Effector memory CD8-positive, alpha-beta T cell (primary cell): ENCODE results near the gene PPP1R15B.

Experiments used
- ATAC-seq: fragments of 150-1000 bp; cut with Tn5 transposase; replicated peaks from 2 replicates; pipeline ENCODE4 v1.10.0; 2021; ENCODE audit warnings: mild to moderate bottlenecking, moderate library complexity
- DNase-seq, 3 experiments: peaks; one replicate each; pipeline ENCODE4 v3.0.0; 2021
- H3K27ac Mint-ChIP-seq, 2 donors: one replicate each; pipeline ENCODE4 v1.8.0; 2022; ENCODE audit warnings: mild to moderate bottlenecking in 2 of 2, mixed read lengths in 2 of 2, moderate library complexity in 2 of 2
- H3K27me3 Mint-ChIP-seq, 2 donors: one replicate each; pipeline ENCODE4 v1.8.0; 2022; ENCODE audit warnings: mixed read lengths in 2 of 2
- H3K36me3 Mint-ChIP-seq: one replicate; pipeline ENCODE4 v1.8.0; 2022; ENCODE audit warnings: mild to moderate bottlenecking, moderate library complexity, mixed read lengths; ENCODE audit not compliant: insufficient read depth
- H3K4me1 Mint-ChIP-seq, 2 donors: one replicate each; pipeline ENCODE4 v1.8.0; 2022; ENCODE audit warnings: low read depth in 2 of 2, mixed read lengths in 2 of 2
- H3K4me3 Mint-ChIP-seq, 2 donors: one replicate each; pipeline ENCODE4 v1.8.0; 2022; ENCODE audit warnings: mild to moderate bottlenecking in 2 of 2, mixed read lengths in 2 of 2, moderate library complexity in 2 of 2
- H3K9me3 Mint-ChIP-seq, 2 donors: one replicate each; pipeline ENCODE4 v1.8.0; 2022; ENCODE audit warnings: mixed read lengths in 2 of 2

Gene PPP1R15B

GRCh38 chr1:204421441-204421840 is 9.8 kb upstream of the PPP1R15B start:
- ATAC-seq (no peak), DNase-seq (no peak)
- H3K4me1 Mint-ChIP-seq = peaks cover 11 to 12% of the 10 kb centered on the region in 2 donors
- H3K36me3 Mint-ChIP-seq = peaks cover 15% of the 10 kb centered on the region
- no peaks in the 10 kb centered on the region for H3K27me3 Mint-ChIP-seq
- no peak overlapping the region for H3K27ac Mint-ChIP-seq
- no peak overlapping the region for H3K4me3 Mint-ChIP-seq
- no peaks in the 10 kb centered on the region for H3K9me3 Mint-ChIP-seq

DNA sequence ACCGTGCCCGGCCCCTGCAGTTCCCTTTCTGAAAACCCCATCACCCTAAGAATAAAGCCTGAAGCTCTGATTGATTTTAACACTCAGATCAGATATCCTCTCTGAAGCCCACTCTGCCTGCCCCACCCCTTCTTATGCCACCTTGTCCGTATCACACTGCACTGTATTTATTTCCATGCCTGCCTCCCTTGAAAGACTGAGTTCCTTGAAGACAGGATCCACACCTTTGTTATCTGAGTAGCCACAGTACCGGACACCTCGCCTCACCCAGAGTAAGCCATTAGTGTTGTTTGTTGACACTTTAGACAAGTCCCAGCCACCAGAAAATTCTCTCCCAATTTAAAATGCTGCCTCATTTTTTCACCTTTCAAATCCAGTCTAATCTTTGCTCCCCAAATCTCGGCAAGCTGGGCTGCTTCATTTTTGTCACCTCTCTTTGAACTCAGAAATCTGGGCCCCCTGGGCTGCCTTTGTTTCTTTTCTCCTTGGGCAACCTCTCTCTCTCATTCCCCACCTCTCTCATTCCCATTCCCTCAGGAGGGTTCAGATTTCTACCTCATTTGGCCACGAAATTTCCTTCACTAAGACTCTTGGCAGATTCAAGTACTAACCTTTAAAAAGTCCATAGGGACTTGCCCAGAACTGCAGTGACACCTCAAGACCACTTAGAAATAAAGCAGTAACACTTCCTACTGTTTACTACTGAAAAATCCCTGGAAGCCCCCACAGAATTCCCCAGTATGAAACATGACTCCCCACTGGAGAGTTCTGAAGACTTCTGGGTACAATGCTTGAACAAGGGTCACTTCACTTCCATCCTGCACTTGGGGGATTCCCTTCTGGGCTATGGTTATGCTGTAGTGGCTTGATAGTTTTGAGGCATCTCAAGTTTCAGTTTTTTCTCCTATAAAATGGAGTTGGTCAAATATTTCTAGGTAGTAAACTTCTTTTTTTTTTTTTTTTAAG is 8.7 kb upstream of the PPP1R15B start:
- Mint-ChIP-seq H3K9me3 (no peaks in the 10 kb centered on the region), H3K4me3 (no peak overlapping the region), H3K27me3 (no peaks in the 10 kb centered on the region), H3K27ac (no peak overlapping the region), H3K36me3 (peaks cover 10% of the 10 kb centered on the region), H3K4me1 (peaks cover 11 to 12% of the 10 kb centered on the region in 2 donors)
- ATAC-seq = no peak
- no peak for DNase-seq

GRCh38 chr1:204419064-204419403 is 7.4 kb upstream of the PPP1R15B start:
- no peaks in the 10 kb centered on the region for H3K27me3 Mint-ChIP-seq

GRCh38 chr1:204418174-204419063 is 6.8 kb upstream of the PPP1R15B start:
- DNase-seq (no peak), ATAC-seq (peak; percentile 69)
- H3K4me3 Mint-ChIP-seq = peak overlapping the region; percentile 7 to 11
- no peaks in the 10 kb centered on the region for H3K27me3 Mint-ChIP-seq
- H3K4me1 Mint-ChIP-seq = peaks cover 11 to 12% of the 10 kb centered on the region in 2 donors
- H3K9me3 Mint-ChIP-seq = no peaks in the 10 kb centered on the region
- peak overlapping the region; percentile 55 to 71 for H3K27ac Mint-ChIP-seq
- H3K36me3 Mint-ChIP-seq = peaks cover 6% of the 10 kb centered on the region

More at GRCh38 chr1:204419064-204419403, 7.4 kb upstream of the PPP1R15B start:
- H3K4me3 Mint-ChIP-seq = no peak overlapping the region
- no peak for DNase-seq
- peaks cover 11 to 12% of the 10 kb centered on the region in 2 donors for H3K4me1 Mint-ChIP-seq
- peaks cover 6% of the 10 kb centered on the region for H3K36me3 Mint-ChIP-seq
- peak overlapping the region in 1 of 2 donors; percentile 3 for H3K27ac Mint-ChIP-seq
- no peak for ATAC-seq
- H3K9me3 Mint-ChIP-seq = no peaks in the 10 kb centered on the region

DNA sequence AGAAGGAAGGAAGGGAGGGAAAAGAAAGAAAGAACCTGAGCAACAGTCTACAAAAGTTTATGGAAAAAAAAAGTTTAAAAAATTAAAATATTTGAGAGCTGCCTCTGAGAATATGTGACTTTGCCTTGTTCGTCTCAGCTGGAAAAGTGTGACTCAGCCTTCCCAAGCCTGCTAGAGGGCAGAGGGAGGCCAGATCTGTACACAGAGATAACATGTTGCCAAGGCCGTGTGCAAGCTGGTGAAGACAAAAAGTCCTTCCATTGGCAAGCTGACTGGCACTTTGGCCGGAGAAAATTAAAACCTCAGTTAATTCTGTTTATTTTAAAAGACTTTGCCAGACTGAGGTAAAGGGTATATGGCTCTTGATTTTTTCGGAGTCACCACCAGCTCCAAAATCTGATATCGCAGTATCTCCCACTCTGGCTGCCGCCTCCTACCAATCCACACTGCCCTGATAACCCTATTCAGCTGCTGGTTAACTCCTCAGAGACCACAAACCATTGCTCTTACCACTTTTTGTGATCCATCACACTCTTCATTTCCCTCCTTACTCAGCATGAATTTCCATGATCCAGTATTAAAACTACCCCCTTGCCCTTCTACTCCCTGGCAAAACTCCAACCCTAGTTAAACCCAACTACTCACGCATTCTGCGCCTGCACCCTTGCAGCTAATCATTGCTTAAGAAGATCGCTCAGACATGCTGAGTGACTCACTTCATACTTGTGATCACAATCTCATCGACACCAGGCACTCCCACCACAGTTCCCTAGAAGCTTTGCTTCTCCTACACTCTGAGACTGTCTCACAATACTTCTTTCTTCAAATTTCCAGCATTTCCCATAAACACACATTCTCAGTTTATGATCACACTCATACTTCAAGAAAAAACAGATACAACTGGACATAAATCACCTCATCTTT is 5.7 kb upstream of the PPP1R15B start:
- Mint-ChIP-seq H3K4me3 (peak overlapping the region in 1 of 2 donors; percentile 7), H3K4me1 (peaks cover 11 to 15% of the 10 kb centered on the region in 2 donors), H3K9me3 (no peaks in the 10 kb centered on the region), H3K27ac (peak overlapping the region; percentile 55 to 71), H3K27me3 (no peaks in the 10 kb centered on the region), H3K36me3 (peaks cover 12% of the 10 kb centered on the region)
- DNase-seq (no peak), ATAC-seq (peak; percentile 62)

DNA sequence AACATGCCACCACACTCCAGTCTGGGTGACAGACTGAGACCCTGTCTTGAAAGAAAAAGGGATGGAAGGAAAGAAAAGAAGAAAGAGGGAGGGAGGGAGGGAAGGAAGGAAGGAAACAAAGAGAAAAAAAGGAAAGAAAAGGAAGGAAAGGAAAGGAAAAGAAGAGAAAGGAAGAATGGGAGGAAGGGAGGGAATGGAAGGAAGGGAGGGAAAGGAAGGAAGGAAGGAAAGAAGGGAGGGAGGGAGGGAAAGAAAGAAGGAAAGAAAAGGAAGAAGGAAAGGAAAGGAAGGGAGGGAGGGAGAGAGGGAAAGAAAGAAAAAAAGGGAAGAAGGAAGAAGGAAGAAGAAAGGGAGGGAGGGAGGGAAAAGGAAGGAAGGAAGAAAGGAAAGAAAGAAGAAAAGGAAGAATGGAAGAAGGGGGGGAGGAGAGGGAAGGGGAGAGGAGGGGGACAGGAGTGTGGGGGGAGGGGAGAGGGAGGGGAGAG is 5.0 kb upstream of the PPP1R15B start:
- H3K36me3 Mint-ChIP-seq = peaks cover 12% of the 10 kb centered on the region
- peaks cover 11 to 15% of the 10 kb centered on the region in 2 donors for H3K4me1 Mint-ChIP-seq
- no peaks in the 10 kb centered on the region for H3K27me3 Mint-ChIP-seq
- H3K9me3 Mint-ChIP-seq = no peaks in the 10 kb centered on the region
- H3K4me3 Mint-ChIP-seq = no peak overlapping the region
- ATAC-seq (no peak), DNase-seq (no peak)
- H3K27ac Mint-ChIP-seq = peak overlapping the region in 1 of 2 donors; percentile 38

- H3K4me3 Mint-ChIP-seq = no peak overlapping the region
- no peak overlapping the region for H3K27ac Mint-ChIP-seq
- H3K36me3 Mint-ChIP-seq = peaks cover 25% of the 10 kb centered on the region
- H3K4me1 Mint-ChIP-seq = peaks cover 15 to 19% of the 10 kb centered on the region in 2 donors
- ATAC-seq = no peak
- no peaks in the 10 kb centered on the region for H3K9me3 Mint-ChIP-seq
- DNase-seq = no peak
- no peaks in the 10 kb centered on the region for H3K27me3 Mint-ChIP-seq
Measured at GRCh38 chr1:204415351-204415750, 3.7 kb upstream of the PPP1R15B start.

- DNase-seq = no peak
- H3K9me3 Mint-ChIP-seq = no peaks in the 10 kb centered on the region
- peaks cover 33% of the 10 kb centered on the region for H3K36me3 Mint-ChIP-seq
- H3K4me1 Mint-ChIP-seq = peaks cover 18 to 25% of the 10 kb centered on the region in 2 donors
- no peak overlapping the region for H3K4me3 Mint-ChIP-seq
- H3K27me3 Mint-ChIP-seq = no peaks in the 10 kb centered on the region
- H3K27ac Mint-ChIP-seq = peak overlapping the region; percentile 33 to 100
- ATAC-seq = no peak
Measured at GRCh38 chr1:204414016-204414415, 2.4 kb upstream of the PPP1R15B start.

DNA sequence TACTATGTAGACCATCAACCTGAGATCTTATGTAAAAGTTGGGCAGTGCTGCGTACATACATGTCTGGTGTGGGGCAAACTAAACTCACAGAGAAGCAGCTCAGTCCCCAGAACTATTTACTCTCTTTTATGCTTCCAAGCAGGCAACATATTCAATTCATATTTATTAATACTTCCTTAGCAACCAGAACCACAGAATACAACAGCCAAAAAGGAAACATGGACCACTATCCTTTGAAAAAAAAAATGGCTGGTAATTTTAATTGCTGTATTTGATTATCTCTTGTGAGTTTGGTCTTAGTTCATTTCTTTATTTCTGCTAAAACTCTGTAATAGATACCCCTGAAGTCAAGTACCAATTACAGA is 1.5 kb upstream of the PPP1R15B start:
- Mint-ChIP-seq H3K9me3 (no peaks in the 10 kb centered on the region), H3K27ac (peak overlapping the region; percentile 99 to 100), H3K27me3 (no peaks in the 10 kb centered on the region), H3K36me3 (peaks cover 41% of the 10 kb centered on the region), H3K4me1 (peaks cover 15 to 25% of the 10 kb centered on the region in 2 donors), H3K4me3 (peak overlapping the region; percentile 95 to 99)
- DNase-seq (no peak), ATAC-seq (no peak)

GRCh38 chr1:204410688-204411450 is 748 bp downstream of the PPP1R15B start:
- peak; percentile 9 for ATAC-seq
- DNase-seq = no peak
- Mint-ChIP-seq H3K9me3 (no peaks in the 10 kb centered on the region), H3K4me1 (peaks cover 14 to 29% of the 10 kb centered on the region in 2 donors), H3K36me3 (peaks cover 62% of the 10 kb centered on the region), H3K27ac (peak overlapping the region; percentile 99 to 100), H3K4me3 (peak overlapping the region; percentile 95 to 99), H3K27me3 (no peaks in the 10 kb centered on the region)

DNA sequence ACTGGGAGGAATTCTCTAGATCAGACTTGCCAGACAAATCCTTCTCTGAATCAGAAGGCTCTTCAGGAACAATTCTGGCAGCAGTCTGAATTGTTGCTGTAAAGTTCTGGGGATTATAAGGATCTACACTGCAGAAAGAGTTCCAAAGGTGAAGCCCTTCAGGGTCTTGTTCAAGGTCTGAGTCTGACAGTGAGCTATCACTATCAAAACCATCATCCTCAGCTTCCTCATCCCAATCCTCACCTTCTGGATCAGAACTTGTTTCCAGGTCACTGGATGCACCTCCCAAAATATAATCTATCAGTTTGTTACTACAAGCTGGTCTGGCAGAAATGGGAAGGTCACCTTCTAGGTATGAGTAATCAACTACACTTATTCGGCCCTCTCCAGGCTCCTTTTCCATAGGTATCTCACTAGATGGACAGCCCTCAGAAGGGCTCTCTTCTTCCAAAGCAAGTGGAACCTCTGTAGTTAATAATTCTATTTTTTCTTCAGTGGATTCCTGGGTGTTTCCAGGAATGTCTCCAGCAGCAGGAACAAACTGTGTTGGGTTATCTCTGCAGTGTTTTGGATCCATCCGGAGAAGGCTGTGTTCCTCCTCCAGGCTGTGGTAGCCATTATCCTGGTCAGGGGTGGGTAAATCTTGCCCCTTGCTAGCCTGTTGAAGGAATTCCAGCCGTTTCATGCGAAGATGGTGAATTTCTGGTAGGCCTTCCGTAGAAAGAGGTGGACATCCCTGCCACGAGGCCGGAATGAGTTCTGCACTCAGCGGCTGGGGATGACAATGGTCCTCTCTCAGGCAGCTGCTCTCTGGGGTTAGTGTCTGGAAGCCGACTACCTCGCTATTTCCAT is 1.6 kb downstream of the PPP1R15B start:
- Mint-ChIP-seq H3K4me3 (peak overlapping the region; percentile 95 to 99), H3K36me3 (peaks cover 70% of the 10 kb centered on the region), H3K4me1 (peaks cover 14 to 31% of the 10 kb centered on the region in 2 donors), H3K27me3 (no peaks in the 10 kb centered on the region), H3K9me3 (no peaks in the 10 kb centered on the region), H3K27ac (peak overlapping the region; percentile 99 to 100)
- DNase-seq (no peak), ATAC-seq (no peak)
